Measurements from ENCODE around the gene KCTD14.
"Not testable (repeated sequence)": the region's sequence is repeated elsewhere in the genome, so short reads cannot be mapped to it uniquely, and the experiment has no call there.

KCTD14 gene

DNA sequence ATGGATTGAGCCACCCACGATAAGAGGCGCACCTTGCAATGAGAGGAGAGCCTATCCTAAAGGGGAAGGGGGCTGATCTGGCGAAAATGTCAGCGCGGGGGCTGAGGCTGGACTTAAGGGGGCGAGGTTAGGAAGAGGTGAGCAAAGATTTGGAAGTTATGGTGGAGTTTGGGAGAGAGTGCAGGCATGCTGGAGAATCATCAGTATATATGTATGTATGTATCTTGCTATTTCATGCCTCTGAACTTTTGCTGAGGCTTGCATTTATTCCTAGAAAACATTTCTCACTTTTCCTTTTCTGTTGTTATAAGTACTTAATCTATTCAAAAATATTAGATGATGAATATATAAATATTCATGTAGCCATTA is 23.4 kb upstream of the KCTD14 start:
- DNase-seq (ENCODE audit: low read depth) = no peak

DNA sequence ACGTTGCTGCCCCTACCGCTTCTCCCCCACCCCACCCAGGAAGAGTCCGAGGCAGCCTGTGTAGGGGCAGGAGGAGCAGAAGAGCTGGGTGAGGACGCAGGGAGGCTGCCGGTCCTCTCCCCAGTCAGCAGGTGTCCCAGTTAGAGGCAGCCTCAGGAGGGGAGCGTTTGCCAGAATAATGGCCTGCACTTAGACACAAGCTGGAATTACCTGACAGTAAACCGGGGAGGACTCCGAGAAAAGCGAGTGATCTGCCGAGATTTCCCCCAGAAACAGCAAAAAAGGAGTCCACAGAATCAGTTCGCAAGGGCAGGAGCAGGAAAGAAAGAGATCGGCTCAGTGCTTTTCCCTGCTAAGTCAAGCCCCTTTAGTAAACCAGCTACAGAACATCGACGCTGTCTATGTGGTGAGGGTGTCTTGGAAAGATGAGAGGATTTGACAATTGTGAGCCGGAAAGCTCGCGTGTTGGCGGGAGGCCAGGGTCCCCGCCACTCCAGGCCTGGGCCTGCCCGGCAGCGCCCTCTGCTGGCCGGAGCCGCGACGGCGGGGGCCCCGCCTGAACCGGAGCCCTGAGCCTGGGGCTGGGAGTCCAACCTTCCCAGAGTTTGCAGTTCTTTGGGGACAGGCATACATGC is 22.9 kb upstream of the KCTD14 start:
- peak; percentile 37 for DNase-seq (ENCODE audit: low read depth)

DNA sequence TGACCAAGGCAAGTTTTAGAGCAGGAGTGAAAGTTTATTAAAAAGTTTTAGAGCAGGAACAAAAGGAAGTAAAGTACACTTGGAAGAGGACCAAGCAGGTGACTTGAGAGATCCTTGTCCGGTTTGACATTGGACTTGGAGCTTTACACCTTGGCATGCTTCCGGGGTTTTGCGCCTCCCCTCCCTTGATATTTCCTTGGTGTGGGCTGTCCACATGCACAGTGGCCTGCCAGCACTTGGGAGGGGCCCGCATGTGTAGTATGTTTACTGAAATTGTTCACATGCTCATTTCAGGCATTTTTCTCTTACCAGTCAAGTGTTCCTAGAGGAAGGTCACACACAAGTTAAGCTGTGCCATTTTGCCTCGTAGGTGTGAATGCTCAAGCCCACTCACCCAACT is 21.6 kb upstream of the KCTD14 start:
- DNase-seq (ENCODE audit: low read depth) = no peak

DNA sequence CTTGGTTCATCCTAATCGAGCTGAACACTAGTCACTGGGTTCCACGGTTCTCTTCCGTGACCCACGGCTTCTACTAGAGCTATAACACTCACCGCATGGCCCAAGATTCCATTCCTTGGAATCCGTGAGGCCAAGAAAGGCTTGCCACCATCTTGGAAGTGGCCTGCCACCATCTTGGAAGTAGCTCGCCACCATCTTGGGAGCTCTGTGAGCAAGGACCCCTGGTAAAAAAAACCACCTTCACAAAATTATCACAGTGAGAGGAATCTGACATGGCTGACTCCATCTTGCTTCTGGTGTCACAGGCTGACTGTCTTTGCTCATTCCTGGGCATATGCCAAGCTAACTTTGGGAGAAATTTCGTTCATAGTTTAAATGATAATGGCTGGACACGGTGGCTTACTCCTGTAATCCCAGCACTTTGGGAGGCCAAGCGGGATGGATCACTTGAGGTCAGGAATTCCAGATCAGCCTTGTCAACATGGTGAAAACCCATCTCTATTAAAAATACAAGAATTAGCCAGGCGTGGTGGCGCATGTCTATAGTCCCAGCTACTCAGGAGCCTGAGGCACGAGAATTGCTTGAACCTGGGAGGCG is 18.9 kb upstream of the KCTD14 start:
- no peak for DNase-seq (ENCODE audit: low read depth)

DNA sequence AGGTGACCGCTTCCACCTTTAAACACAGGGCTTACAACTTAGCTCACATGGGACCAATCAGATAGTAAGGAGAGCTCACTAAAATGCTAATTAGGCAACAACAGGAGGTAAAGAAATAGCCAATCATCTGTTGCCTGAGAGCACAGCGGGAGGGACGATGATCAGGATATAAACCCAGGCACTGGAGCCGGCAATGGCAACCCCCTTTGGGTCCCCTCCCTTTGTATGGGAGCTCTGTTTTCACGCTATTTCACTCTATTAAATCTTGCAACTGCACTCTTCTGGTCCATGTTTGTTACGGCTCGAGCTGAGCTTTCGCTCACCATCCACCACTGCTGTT is 18.3 kb upstream of the KCTD14 start:
- DNase-seq (ENCODE audit: low read depth) = not testable (repeated sequence)

- DNase-seq (ENCODE audit: low read depth) = no peak
Measured at GRCh38 chr11:78040691-78041379, 17.8 kb upstream of the KCTD14 start.

DNA sequence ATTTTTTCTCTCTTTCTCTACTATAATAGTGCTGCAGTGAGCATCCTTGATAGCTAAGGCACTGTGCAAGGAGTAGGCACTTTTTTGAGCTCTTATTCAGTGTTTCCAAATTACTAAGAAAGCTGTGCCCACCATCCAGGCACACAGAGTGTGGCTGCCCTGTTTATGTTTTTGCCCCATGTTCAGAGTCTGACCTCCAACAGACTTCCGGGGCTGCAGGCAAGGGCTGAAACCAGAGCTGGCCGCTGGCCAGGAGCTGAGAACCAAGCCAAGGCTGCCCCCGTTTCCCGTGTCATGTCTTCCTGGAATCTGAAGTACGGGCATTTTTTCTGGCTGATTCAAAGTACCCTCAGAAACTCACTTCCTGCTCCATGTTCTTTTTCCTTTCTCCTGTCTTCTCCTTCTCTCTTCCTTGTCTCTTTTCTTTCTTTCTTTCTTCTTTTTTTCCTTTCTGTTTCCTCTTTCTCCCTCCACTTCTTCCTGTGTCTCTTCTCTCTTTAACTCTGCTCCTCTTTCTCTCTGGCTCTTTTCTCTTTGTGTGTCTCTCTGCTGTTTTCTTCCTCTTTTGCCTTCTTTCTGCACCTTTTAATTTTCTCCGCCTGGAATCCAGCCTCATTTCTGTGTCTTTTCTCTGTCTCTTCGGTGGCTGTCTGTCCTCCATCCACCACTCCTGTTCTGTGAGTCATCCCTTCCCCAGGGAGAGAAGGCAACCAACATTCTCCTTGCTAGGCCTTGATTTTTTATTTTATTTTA is 17.0 kb upstream of the KCTD14 start:
- peak; percentile 68 for DNase-seq (ENCODE audit: low read depth)

- no peak for DNase-seq (ENCODE audit: low read depth)
Measured at GRCh38 chr11:78039391-78039918, 16.4 kb upstream of the KCTD14 start.

DNA sequence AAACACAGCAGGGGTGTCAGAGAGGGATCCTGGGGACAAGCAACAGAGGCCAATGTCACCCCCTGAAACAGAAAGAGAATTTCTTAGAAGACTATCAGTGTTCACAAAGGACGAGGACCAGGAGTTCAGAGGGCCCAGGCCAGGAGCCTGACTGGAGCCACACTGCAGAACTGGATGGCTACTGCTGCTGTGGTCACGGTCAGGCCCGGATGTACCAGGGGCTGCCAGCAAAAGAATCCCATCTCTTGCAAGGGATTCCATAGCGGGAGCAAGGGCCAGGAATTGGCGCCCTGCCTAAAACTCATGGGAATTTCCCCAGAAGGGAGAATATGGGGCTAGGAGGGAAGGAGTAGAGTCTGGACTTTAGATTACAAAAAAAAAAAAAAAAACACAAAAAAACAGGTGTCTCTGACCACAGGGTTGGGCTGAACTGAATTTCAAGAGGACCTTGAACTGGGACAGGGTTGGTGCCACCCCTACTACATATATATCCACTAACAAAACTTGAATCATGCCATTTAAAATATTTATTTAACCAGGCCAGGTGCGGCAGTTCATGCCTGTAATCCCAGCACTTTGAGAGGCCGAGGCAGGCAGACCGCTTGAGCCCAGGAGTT is 15.7 kb upstream of the KCTD14 start:
- no peak for DNase-seq (ENCODE audit: low read depth)

GRCh38 chr11:78037825-78038620 is 14.9 kb upstream of the KCTD14 start:
- no peak for DNase-seq (ENCODE audit: low read depth)

DNA sequence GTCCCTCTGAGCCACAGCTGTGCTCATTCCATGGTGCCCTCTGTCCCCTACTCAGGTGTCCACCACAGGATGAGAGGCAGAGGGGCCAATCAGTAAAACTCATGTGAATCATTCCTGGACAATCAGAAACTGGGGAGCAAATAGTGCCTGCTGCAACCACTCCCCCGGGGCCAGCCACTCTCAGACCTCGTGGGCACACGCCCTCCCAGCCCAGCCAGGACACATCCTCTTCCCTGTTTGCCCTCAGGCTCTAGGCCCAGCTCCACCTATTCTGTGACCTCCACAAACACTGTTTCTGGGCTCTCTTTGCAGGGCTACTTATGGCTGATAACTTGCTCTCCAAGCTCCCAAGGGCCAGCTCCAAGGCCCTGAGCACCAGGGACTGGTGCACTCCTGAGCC is 14.0 kb upstream of the KCTD14 start:
- no peak for DNase-seq (ENCODE audit: low read depth)

DNA sequence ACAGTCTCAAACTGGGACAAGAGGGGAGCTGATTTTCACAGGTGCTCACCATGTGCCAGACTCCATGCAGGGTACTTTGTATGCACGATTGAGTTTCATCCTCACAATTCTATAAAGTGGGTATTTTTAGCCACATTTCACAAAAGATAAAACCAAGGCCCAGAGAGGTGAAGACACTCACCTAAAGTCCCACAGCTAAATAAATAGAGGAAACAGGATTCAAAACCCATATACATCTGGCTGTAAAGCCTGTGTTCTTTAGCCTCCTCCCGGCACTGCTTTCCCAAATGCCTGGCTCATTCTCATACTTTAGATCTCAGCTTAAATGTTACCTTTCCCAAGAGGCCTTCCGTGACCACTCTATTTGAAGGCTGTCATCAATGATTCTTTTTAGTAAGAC is 13.2 kb upstream of the KCTD14 start:
- DNase-seq (ENCODE audit: low read depth) = no peak

- DNase-seq (ENCODE audit: low read depth) = no peak
Measured at GRCh38 chr11:78034623-78035022, 11.5 kb upstream of the KCTD14 start.

GRCh38 chr11:78033040-78033439 is 10.0 kb upstream of the KCTD14 start:
- no peak for DNase-seq (ENCODE audit: low read depth)

DNA sequence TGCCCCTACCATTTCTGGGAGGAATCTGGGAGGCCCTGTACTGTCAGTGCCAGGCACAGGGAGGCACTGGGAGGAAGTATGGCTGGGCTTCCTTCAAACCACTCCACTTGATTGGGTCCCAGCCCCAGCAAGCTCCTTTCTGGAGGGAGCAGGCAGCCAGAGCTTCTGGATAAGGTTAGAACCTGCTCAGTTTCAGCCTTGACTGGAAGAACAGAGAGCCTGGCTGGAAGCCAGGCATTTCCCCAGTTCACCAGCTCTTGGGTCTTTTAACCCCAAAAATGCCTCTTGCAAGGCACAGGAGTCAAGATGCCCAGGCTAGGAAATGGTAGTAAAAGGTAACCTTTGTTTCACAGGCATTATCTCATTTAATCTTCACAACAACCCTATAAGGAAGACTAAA is 9.0 kb upstream of the KCTD14 start:
- DNase-seq (ENCODE audit: low read depth) = no peak

DNA sequence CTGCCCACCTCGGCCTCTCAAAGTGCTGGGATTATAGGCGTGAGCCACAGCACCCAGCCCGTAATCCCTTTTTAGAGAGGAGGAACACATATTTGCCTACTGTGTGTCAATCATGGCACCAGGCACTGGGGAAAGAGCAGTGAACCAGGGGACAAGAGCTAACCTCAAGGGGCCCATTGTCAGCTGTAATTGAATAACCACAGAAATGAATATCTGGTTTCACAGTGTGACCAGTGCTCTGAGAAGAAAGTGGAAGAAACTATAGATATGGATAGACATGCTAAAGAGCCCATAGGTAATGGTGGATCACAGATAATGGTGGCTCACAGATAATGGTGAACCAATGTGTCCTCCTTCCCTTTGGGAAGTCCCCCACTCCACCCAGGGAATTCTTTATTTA is 8.6 kb upstream of the KCTD14 start:
- no peak for DNase-seq (ENCODE audit: low read depth)

- DNase-seq (ENCODE audit: low read depth) = peak; percentile 68
Measured at GRCh38 chr11:78030429-78031325, 7.6 kb upstream of the KCTD14 start.

- DNase-seq (ENCODE audit: low read depth) = not testable (repeated sequence)
Measured at GRCh38 chr11:78028423-78028822, 5.3 kb upstream of the KCTD14 start.

DNA sequence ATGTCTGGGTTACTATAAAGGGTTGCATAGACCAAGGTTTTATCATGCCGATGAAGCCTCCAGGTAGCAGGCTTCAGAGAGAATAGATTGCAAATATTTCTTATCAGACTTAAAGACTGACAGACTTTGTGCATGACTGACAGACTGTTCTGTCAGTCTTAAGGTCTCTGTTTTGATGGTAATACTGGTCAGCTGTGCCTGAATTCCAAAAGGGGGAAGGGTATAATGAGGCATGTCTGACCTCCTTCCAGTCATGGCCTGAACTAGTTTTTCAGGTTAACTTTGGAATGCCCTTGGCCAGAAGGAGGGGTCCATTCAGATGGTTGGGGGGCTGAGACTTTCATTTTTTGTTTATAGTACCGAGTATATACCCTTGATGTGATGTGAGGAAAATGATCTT is 4.7 kb upstream of the KCTD14 start:
- DNase-seq (ENCODE audit: low read depth) = no peak

GRCh38 chr11:78025378-78025777 is 2.3 kb upstream of the KCTD14 start:
- no peak for DNase-seq (ENCODE audit: low read depth)

DNA sequence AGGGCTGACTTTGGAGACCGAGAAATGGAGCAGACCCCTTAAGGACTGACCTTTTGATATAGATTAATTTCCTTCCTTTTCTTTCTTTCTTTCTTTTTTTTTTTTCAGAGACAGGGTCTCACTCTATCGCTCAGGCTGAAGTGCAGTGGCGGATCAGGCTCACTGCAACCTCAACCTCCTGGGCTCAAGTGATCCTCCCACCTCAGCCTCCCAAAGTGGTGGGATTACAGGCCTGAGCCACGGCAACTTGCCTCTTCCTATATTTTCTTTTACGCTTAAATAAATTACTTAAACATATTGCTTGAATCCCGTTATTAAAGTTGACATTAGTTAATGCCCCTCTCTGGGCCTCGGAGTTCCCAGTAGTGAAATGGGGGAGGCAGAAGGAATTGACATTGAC is 350 bp upstream of the KCTD14 start:
- no peak for DNase-seq (ENCODE audit: low read depth)

Measured in fibroblast of the conjunctiva (primary cell).